ENCODE measurements around the gene BLNK.

BLNK gene

DNA sequence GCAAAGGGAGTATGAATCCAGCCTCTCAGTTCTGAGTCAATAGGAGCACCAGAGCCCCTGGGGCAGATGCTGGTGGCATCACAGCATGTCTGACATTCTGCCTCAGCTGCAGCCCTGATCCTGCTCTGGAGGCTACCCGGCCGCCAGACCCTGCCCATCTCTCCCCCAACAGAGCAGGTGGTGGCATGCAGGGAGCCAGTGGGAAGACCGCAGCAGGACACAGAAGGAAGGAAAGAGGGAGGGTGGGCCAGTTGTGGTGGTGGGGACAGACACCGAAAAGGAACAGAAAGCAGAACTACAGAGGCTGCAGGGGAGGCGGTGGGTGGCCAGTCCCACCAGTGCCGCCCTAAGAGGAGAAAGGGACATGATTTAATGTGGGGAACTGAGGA, 35.3 kb downstream of the BLNK start:
- H3K4me3 ChIP-seq (ENCODE audit: low read depth, low read length) = no peak overlapping the region
- H3K9me3 ChIP-seq (ENCODE audit: control insufficient read depth, low read length) = no peaks in the 10 kb centered on the region
- no peak overlapping the region for H3K9ac ChIP-seq
- no peak overlapping the region for H3K27ac ChIP-seq
- no peaks in the 10 kb centered on the region for H3K4me1 ChIP-seq
- TF ChIP-seq CTCF (IDR thresholded peaks at IDR 0.05) = no peak
- no peak overlapping the region for H3K4me2 ChIP-seq (ENCODE audit: low read length)
- H3K27me3 ChIP-seq (ENCODE audit: control insufficient read depth, insufficient read depth, low read length) = no peaks in the 10 kb centered on the region
- H3K36me3 ChIP-seq (ENCODE audit: control insufficient read depth, insufficient read depth, low read length) = no peaks in the 10 kb centered on the region
- H3K79me2 ChIP-seq = no peaks in the 10 kb centered on the region
- no peak overlapping the region for H2AFZ ChIP-seq

GRCh38 chr10:96235326-96236089, 35.9 kb downstream of the BLNK start:
- Histone ChIP-seq H3K9me3 (ENCODE audit: control insufficient read depth, low read length) (no peaks in the 10 kb centered on the region), H3K79me2 (no peaks in the 10 kb centered on the region), H3K27ac (no peak overlapping the region), H3K27me3 (ENCODE audit: control insufficient read depth, insufficient read depth, low read length) (no peaks in the 10 kb centered on the region), H3K4me2 (ENCODE audit: low read length) (no peak overlapping the region), H3K36me3 (ENCODE audit: control insufficient read depth, insufficient read depth, low read length) (no peaks in the 10 kb centered on the region), H3K9ac (no peak overlapping the region), H2AFZ (no peak overlapping the region), H3K4me1 (no peaks in the 10 kb centered on the region), H3K4me3 (ENCODE audit: low read depth, low read length) (no peak overlapping the region)
- no peak for TF ChIP-seq CTCF (IDR thresholded peaks at IDR 0.05)

- Histone ChIP-seq H3K9me3 (ENCODE audit: control insufficient read depth, low read length) (no peaks in the 10 kb centered on the region), H3K27ac (no peak overlapping the region), H3K4me1 (no peaks in the 10 kb centered on the region), H3K4me3 (ENCODE audit: low read depth, low read length) (no peak overlapping the region), H3K36me3 (ENCODE audit: control insufficient read depth, insufficient read depth, low read length) (no peaks in the 10 kb centered on the region), H3K4me2 (ENCODE audit: low read length) (no peak overlapping the region), H3K27me3 (ENCODE audit: control insufficient read depth, insufficient read depth, low read length) (no peaks in the 10 kb centered on the region), H3K9ac (no peak overlapping the region), H2AFZ (no peak overlapping the region), H3K79me2 (no peaks in the 10 kb centered on the region)
- no peak for TF ChIP-seq CTCF (IDR thresholded peaks at IDR 0.05)
Observed at GRCh38 chr10:96233959-96234358, 37.4 kb downstream of the BLNK start.

GRCh38 chr10:96230527-96230926, 40.8 kb downstream of the BLNK start:
- Histone ChIP-seq H3K9me3 (ENCODE audit: control insufficient read depth, low read length) (no peaks in the 10 kb centered on the region), H3K4me2 (ENCODE audit: low read length) (no peak overlapping the region), H3K9ac (no peak overlapping the region), H3K4me3 (ENCODE audit: low read depth, low read length) (no peak overlapping the region), H3K27ac (no peak overlapping the region), H3K27me3 (ENCODE audit: control insufficient read depth, insufficient read depth, low read length) (no peaks in the 10 kb centered on the region), H2AFZ (no peak overlapping the region), H3K79me2 (no peaks in the 10 kb centered on the region), H3K36me3 (ENCODE audit: control insufficient read depth, insufficient read depth, low read length) (no peaks in the 10 kb centered on the region), H3K4me1 (no peaks in the 10 kb centered on the region)
- TF ChIP-seq CTCF (IDR thresholded peaks at IDR 0.05) = no peak

GRCh38 chr10:96229568-96230030, 41.8 kb downstream of the BLNK start:
- no peak overlapping the region for H2AFZ ChIP-seq
- no peaks in the 10 kb centered on the region for H3K79me2 ChIP-seq
- H3K9me3 ChIP-seq (ENCODE audit: control insufficient read depth, low read length) = no peaks in the 10 kb centered on the region
- no peak overlapping the region for H3K4me3 ChIP-seq (ENCODE audit: low read depth, low read length)
- no peak overlapping the region for H3K27ac ChIP-seq
- H3K27me3 ChIP-seq (ENCODE audit: control insufficient read depth, insufficient read depth, low read length) = no peaks in the 10 kb centered on the region
- H3K9ac ChIP-seq = no peak overlapping the region
- no peak overlapping the region for H3K4me2 ChIP-seq (ENCODE audit: low read length)
- H3K4me1 ChIP-seq = no peaks in the 10 kb centered on the region
- TF ChIP-seq CTCF (IDR thresholded peaks at IDR 0.05) = peak; percentile 94
- H3K36me3 ChIP-seq (ENCODE audit: control insufficient read depth, insufficient read depth, low read length) = no peaks in the 10 kb centered on the region

All from parathyroid adenoma (tissue), 2 donors.